HG03442 (cell line): ENCODE results near the gene ADGRV1.
A peak's percentile ranks its signal among the peaks of the same experiment; 100 is the strongest.
"Not testable (repeated sequence)": the region's sequence is repeated elsewhere in the genome, so short reads cannot be mapped to it uniquely, and the experiment has no call there.

Source experiments
- ATAC-seq: cut with Tn5 transposase; IDR thresholded peaks from one replicate; pipeline ENCODE4 v1.9.1; 2021; ENCODE audit warnings: mild to moderate bottlenecking, moderate library complexity; ENCODE audit not compliant: unreplicated experiment

The ADGRV1 gene

GRCh38 chr5:90703932-90704331, 145.3 kb downstream of the ADGRV1 start:
- ATAC-seq: no peak

DNA sequence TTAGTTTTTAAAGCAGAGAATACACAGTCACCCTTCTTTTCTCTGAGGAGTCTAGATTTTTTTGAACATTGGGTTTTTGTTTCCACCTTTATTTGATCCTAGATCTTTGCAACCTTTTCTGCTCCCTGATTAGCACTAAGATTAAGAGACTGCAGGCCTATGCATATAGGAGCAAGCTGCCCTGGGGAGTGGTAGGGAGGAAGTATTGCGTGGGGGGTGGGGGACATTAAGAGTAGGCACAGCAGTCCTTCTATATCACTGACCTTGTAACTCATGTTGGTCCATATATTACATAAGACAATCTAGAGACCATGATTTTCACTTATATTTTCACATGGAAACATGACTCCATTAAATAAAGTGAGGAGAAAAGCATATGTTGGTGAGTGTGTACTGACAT, 149.1 kb downstream of the ADGRV1 start:
- ATAC-seq: no peak

DNA sequence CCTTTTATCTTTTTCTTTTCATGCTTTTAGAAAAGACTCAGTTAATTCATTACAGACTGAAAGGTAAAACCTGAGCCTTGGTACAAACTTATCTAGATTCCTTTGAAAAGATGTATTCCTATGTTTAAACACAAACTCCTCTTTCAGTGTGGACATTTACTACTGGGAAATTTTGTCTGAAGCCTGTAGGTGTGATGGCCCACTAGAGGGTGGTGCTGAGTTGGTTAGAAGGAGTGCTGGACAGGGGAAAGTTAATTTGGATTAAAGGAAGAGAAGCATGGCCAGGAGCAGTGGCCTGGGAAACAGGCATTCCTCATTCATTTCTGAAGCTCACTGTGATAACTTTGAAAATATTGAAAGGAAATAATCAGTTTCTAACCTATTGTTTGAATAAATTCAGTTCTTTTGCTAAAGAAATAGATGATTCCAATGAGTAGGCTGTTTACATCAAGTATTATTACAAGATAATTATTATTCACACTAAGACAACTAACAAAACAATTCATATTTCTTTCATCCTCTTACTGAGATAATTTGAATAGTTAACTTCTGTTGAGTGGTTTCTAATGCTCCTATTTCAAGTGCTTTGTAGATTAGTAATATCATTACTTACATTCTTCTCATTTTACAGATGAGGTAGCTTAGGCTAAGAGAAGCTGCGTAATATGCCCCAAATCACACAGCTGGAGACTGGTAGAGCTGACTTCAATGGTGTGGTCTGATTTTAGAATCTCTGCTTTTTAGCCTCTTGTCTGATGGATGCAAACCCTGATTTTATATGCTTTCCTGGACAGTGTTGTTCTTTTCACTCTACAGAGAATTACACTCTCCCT, 150.9 kb downstream of the ADGRV1 start:
- ATAC-seq: peak; percentile 54

DNA sequence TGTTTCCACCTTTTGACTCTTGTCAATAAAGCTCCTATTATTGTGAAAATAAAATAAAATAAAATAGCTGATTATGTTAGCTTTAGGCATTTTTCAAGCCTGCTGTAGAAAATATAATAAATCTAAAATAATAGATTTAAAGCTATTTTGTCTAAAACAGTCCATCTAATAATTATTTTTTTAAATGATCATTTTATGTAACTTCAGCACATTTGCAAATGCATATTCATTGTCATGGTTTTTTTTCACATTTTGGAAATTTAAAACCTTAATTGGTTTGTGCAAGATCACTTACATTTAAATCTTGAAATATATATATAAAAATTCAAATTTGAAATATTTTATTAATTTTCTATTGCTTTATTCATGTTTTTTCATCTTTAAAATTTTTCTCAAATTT, 159.8 kb downstream of the ADGRV1 start:
- ATAC-seq: no peak

DNA sequence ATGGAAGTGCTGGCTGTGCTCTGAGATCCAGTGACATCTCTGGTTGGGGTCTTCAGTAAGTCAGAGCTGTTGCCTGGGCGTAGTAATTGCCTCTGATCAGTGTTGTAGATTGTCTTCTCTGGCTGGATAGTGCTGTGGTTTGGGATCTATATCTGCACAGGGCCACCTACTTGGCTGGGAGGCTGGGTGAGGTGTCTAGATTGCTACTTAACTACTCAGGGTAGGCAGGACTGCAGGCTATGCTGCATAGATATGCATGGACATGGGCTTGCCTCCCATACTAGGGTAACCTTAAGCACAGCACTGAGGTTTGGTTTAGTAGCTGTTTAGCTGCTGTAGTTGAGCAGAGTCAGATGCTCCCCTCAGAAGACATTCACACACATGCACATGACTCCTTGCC, 181.0 kb downstream of the ADGRV1 start:
- ATAC-seq: no peak

DNA sequence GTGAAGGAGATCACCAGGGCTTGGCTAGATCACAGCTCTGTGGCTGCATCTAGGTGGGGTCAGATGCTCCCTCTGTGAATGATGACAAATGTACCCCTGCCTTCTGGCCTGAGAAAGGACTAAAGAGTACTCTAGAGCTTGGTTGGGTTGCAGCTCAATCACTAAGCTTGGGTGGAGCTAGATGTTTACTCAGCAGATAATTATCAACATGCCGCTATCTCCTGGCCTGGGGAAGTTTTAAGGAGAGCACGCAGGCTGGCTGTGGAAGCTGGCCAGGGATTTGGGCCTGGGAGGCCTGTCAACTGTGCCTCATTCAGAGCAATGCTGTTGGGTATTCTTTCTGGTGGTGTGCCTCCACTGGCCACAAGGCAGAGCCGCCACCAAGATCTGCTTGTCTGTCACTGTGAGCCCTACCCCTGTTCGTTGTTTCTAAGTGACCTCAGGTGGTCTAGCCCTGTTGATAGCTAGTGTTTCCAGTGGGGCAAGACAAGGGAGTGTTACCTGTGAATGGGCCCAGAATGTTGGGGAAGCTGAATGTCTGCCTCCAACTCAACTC, 181.7 kb downstream of the ADGRV1 start:
- no peak for ATAC-seq

- no peak for ATAC-seq
Measured at GRCh38 chr5:90741022-90741564, 182.5 kb downstream of the ADGRV1 start.

DNA sequence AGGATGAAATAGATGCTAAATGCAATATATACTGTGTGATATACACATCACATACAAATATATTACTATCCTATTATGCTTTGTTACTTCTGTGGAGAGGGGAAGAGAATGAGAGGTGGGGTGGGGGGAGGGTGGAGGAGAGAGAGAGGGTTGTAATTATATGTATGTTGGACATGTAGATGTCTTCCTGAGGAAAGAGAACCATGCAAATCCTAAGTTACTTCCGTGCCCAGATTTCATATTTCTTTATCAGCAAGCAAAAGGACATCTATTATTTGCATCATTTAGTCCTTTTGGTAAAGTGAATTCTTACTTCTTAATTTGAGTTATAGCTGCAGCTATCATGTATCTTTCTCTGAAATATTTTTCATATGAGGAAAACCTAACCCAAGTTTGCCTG, 187.5 kb downstream of the ADGRV1 start:
- ATAC-seq: no peak

- ATAC-seq: peak; percentile 58
Measured at GRCh38 chr5:90747175-90747574, 188.6 kb downstream of the ADGRV1 start.

GRCh38 chr5:90747693-90748092, 189.1 kb downstream of the ADGRV1 start:
- no peak for ATAC-seq

DNA sequence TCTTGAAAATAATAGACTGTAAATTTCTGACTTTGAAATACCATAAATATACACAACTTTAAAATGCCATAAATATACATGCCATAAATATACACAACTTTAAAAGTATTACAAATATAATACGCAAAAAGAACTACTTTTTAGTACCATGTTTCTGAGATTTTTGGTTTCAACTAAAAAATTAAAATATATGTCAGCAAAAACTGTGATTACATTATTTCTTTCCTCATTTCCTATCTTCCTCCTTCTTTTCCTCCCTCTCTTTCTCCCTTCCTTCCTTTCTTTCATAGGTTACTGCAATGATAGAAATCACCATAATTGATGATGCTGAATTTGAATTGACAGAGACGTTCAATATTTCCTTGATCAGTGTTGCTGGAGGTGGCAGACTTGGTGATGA, 200.5 kb downstream of the ADGRV1 start:
- no peak for ATAC-seq

GRCh38 chr5:90767710-90768109, 209.1 kb downstream of the ADGRV1 start:
- no peak for ATAC-seq

- not testable (repeated sequence) for ATAC-seq
Measured at GRCh38 chr5:90770006-90770541, 211.5 kb downstream of the ADGRV1 start.

DNA sequence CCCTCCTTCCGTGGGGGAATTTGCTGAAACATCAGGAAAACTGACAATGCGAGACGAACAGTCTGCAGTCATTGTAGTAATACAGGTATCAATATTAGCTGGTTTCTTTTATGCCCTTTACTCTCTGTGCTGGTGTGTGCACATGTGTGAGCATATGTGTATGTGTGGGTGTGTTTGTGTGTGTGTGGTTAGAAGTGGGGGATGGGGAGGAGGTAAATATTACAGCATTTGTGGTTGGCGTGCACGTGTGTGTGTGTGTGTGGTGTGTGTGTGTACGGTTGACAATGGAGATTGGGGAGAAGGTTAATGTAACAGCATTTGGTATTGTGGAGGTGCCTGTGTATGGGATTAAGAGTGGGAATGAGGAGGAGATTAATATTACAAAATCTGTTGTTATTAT, 219.4 kb downstream of the ADGRV1 start:
- ATAC-seq: no peak

DNA sequence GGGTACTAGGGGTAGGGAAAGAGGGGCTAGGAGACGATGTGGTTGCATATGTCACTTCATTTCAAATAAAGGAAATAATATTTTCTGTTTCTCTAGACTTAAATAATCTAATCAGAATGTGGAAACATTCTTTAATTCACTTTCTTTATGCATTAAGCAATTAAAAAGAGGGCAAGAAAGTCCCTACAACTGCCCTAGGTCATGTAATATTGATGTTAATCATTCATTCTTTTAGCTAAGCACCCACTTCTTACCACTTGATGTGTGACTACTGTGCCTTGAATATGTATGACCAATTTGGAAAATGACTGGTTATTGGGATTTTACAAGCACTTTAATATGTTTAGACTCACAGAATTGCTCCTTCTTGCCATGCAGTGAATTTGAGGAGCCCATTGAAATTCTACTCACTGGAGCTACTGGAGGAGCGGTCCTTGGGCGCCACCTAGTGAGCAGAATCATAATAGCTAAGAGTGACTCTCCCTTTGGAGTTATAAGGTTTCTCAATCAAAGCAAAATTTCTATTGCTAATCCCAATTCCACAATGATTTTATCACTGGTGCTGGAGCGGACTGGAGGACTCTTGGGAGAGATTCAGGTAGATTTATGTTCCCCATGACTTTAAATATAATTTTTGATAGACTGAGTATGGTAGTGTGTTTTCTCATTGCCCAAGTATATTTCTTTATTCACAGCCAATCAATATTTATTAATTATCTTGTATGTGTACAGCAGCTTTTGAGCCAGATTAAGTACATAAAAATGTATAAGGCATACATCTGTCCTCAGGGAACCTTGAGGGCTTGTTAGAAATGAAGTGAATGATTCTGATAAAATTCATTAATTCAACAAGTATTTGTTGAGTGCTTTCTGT, 225.1 kb downstream of the ADGRV1 start:
- peak; percentile 99 for ATAC-seq

- no peak for ATAC-seq
Measured at GRCh38 chr5:90786756-90787155, 228.2 kb downstream of the ADGRV1 start.

- no peak for ATAC-seq
Measured at GRCh38 chr5:90792725-90793124, 234.1 kb downstream of the ADGRV1 start.

- ATAC-seq: no peak
Measured at GRCh38 chr5:90793183-90793582, 234.6 kb downstream of the ADGRV1 start.

- not testable (repeated sequence) for ATAC-seq
Measured at GRCh38 chr5:90796919-90797318, 238.3 kb downstream of the ADGRV1 start.

GRCh38 chr5:90800082-90800481, 241.5 kb downstream of the ADGRV1 start:
- not testable (repeated sequence) for ATAC-seq

DNA sequence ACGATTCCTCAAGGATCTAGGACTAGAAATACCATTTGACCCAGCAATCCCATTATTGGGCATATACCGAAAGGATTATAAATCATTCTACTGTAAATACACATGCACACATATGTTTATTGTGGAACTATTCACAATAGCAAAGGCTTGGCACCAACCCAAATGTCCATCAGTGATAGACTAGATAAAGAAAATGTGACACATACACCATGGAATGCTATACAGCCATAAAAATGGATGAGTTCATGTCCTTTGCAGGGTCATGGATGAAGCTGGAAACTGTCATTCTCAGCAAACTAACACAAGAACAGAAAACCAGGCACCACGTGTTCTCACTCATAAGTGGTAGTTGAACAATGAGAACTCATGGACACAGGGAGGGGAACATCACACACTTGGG, 241.9 kb downstream of the ADGRV1 start:
- not testable (repeated sequence) for ATAC-seq
